ENCODE results near the gene ZNF423. TPM values are rescaled to one million over a fixed set of nuclear protein-coding genes. Genes with fewer than 3 reads are reported as not detected.
A peak's percentile ranks its signal among the peaks of the same experiment; 100 is the strongest.

Gene ZNF423
- total RNA-seq, 4 donors from 2014 or later = 7.0 to 19.7 (median 8.4) TPM

DNA sequence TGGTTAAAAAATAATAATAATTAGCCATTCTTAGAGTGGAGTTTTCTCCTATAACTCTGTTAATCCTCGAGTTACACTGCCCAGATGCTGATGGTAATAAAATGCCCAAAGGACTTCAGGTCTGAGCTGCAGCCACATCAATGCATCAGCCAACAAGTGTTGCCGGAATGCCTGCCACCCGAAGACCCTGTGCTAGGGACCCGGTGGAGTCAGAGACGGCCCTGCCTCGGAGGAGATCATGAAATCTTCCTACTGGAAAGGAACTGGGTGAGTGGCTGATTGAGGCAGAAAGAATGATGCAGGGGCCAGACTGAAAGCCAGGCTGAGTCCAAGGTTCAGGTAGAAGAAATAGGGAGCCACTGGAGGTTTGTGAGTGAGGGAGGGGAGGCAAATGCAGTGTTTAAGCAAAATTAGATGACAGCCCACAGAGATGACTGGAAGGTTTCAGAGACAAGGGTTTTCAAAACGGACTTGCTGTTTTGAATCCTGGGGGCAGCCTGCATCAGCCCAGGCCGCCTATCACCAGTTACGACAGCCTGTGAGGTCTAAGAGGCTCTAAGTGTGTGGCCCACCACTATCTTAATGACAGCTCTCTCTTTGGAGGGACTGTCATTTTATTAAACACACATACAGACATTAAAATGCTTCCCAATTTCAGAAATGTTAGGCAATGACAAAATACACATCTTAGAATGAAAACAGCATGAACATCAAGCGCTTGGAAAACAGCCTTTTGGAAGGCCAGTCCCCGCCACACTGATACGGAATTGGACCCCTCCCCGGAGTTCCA, 100.0 kb downstream of the ZNF423 start:
- peak overlapping the region in 1 of 2 donors; percentile 54 for H3K4me3 ChIP-seq
- TF ChIP-seq POLR2A (IDR thresholded peaks at IDR 0.05) = no peak
- TF ChIP-seq POLR2AphosphoS5 (IDR thresholded peaks at IDR 0.05) = no peak
- no peak for TF ChIP-seq EP300 (IDR thresholded peaks at IDR 0.05)
- TF ChIP-seq, protein P1, sequence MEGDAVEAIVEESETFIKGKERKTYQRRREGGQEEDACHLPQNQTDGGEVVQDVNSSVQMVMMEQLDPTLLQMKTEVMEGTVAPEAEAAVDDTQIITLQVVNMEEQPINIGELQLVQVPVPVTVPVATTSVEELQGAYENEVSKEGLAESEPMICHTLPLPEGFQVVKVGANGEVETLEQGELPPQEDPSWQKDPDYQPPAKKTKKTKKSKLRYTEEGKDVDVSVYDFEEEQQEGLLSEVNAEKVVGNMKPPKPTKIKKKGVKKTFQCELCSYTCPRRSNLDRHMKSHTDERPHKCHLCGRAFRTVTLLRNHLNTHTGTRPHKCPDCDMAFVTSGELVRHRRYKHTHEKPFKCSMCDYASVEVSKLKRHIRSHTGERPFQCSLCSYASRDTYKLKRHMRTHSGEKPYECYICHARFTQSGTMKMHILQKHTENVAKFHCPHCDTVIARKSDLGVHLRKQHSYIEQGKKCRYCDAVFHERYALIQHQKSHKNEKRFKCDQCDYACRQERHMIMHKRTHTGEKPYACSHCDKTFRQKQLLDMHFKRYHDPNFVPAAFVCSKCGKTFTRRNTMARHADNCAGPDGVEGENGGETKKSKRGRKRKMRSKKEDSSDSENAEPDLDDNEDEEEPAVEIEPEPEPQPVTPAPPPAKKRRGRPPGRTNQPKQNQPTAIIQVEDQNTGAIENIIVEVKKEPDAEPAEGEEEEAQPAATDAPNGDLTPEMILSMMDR (IDR thresholded peaks at IDR 0.05) = no peak
- no peaks in the 10 kb centered on the region for H3K36me3 ChIP-seq
- H3K27me3 ChIP-seq = no peaks in the 10 kb centered on the region
- no peak for ATAC-seq
- WGBS, 2 donors (ENCODE audit: low coverage in 1 of 2) = 67 to 96% methylated on average over 3 to 10 of the region's 13 CpGs
- H3K9me3 ChIP-seq = no peaks in the 10 kb centered on the region
- H3K4me1 ChIP-seq = peaks cover 0 to 22% (median 15%) of the 10 kb centered on the region in 3 donors
- peak overlapping the region in 2 of 4 donors; percentile 32 to 70 for H3K27ac ChIP-seq

DNA sequence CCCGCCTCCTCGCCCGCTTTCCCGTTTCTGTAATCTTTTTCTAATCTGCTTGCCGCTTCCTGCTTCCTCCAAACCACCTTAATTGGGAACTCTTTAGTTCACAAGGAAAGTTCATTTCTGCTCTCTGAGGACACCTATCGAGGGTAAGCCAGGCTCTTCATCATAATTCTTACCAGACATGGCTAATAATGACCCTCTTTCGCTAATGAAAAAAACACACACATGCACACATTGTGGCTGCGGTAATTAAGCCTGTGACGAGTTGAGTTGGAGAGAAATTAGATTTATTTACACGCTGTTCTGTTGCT, 100.6 kb downstream of the ZNF423 start:
- Histone ChIP-seq H3K27ac (peak overlapping the region in 3 of 4 donors; percentile 70 to 77 (median 77)), H3K4me3 (peak overlapping the region; percentile 39 to 54), H3K9me3 (no peaks in the 10 kb centered on the region), H3K36me3 (no peaks in the 10 kb centered on the region), H3K4me1 (peaks cover 0 to 28% (median 18%) of the 10 kb centered on the region in 3 donors), H3K27me3 (no peaks in the 10 kb centered on the region)
- no peak for TF ChIP-seq POLR2AphosphoS5 (IDR thresholded peaks at IDR 0.05)
- no peak for TF ChIP-seq EP300 (IDR thresholded peaks at IDR 0.05)
- TF ChIP-seq, protein P1 (IDR thresholded peaks at IDR 0.05) = peak in 3 of 4 experiments; percentile 53 to 65 (median 58)
- no peak for TF ChIP-seq POLR2A (IDR thresholded peaks at IDR 0.05)
- ATAC-seq = peak; percentile 68
- WGBS, 2 donors (ENCODE audit: low coverage in 1 of 2) = 0 to 11% methylated on average over 7 to 10 of the region's 10 CpGs

DNA sequence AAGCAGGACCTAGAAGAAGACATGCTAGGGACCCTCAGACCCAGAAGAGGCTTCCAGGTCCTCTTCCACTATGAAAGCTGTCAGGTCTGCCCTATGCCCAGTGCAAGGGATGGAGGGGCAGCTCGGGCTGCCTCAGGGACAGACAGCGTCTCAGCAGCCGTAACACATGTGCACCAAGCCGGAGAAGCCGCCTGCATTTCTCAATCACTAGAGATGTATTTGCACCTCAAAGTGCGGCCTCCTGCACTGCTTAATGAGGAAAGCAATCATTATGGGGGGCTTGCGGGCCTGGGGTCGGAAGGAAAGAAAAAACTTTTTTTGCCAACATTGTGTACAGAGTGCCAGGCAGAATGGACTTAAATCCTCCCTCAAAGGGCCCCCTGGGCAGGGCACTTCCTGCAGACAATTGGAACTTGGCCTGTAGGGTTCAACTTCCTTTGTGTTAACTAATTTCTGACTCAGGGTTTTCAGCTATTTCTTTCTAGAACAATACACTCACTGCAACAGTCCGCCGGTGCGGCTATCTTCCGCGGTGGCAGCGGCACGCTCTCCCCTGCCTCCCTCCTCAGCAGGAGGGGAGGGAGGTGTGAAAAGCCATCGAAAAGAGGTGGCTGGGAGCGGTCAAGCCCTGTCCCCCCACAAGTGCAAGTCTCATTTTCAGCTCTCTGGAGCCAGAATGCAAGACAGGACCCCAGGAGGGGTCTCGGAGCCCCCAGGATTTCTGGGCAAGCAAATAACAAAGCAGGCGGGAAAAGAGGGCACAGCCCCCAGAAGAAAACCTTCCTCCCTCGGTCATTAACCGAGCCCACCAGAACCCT, 101.2 kb downstream of the ZNF423 start:
- ATAC-seq = peak; percentile 61
- whole genome bisulfite sequencing, 2 donors (ENCODE audit: low coverage in 1 of 2) = 21 to 38% methylated on average over 7 to 14 of the region's 21 CpGs

GRCh38 chr16:49750341-49751000, 105.4 kb downstream of the ZNF423 start:
- H3K27ac ChIP-seq = no peak overlapping the region
- no peaks in the 10 kb centered on the region for H3K9me3 ChIP-seq
- H3K4me3 ChIP-seq = no peak overlapping the region
- ATAC-seq = no peak
- H3K27me3 ChIP-seq = no peaks in the 10 kb centered on the region
- TF ChIP-seq, protein P1 (IDR thresholded peaks at IDR 0.05) = no peak
- TF ChIP-seq EP300 (IDR thresholded peaks at IDR 0.05) (no peak), POLR2A (IDR thresholded peaks at IDR 0.05) (no peak), POLR2AphosphoS5 (IDR thresholded peaks at IDR 0.05) (no peak)
- WGBS, 2 donors (ENCODE audit: low coverage in 1 of 2) = 34 to 40% methylated on average over 10 to 14 of the region's 15 CpGs
- H3K4me1 ChIP-seq = peaks cover 0 to 41% (median 28%) of the 10 kb centered on the region in 3 donors
- H3K36me3 ChIP-seq = no peaks in the 10 kb centered on the region

More for the DNA sequence above, 101.2 kb downstream of the ZNF423 start:
- Histone ChIP-seq H3K27ac (peak overlapping the region in 3 of 4 donors; percentile 70 to 77 (median 77)), H3K9me3 (no peaks in the 10 kb centered on the region), H3K27me3 (no peaks in the 10 kb centered on the region), H3K36me3 (no peaks in the 10 kb centered on the region), H3K4me1 (peaks cover 0 to 34% (median 23%) of the 10 kb centered on the region in 3 donors), H3K4me3 (peak overlapping the region; percentile 39 to 54)
- TF ChIP-seq POLR2AphosphoS5 (IDR thresholded peaks at IDR 0.05) = no peak
- TF ChIP-seq, protein P1 (IDR thresholded peaks at IDR 0.05) = no peak
- no peak for TF ChIP-seq EP300 (IDR thresholded peaks at IDR 0.05)
- peak in 1 of 2 donors; percentile 31 for TF ChIP-seq POLR2A (IDR thresholded peaks at IDR 0.05)
